ENCODE measurements around the gene MBP. TPM values are rescaled to one million over a fixed set of nuclear protein-coding genes. Genes with fewer than 3 reads are reported as not detected.

MBP gene
- total and polyA plus RNA-seq, 10 of the 15 experiments (the other 5 are each of a cell fraction or from before 2014, with no cell fraction given) = 12.2 to 67.8 (median 42.1) TPM

DNA sequence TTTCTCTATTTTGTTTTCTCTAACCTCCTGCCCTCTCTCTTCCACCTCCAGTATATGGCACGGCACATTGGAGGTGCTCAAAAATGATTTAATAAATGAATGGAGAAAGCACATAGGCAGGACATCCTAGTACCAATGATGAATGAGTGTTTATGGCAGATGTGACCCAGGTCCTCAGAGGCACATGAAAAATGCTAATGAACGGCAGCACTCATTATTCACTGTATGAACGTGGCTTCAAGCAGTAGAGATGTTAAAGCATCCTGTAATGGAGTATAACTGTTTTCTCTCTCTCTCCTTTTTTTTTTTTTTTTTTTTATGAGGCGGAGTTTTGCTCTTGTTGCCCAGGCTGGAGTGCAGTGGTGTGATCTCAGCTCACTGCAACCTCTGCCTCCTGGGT is 72.4 kb downstream of the MBP start (continued):
- TF ChIP-seq BACH1 (IDR thresholded peaks at IDR 0.05; ENCODE audit: borderline replicate concordance) (no peak), NFYA (IDR thresholded peaks at IDR 0.05; ENCODE audit: borderline replicate concordance, low read depth, low read length) (no peak), MEF2B (IDR thresholded peaks at IDR 0.05; ENCODE audit: partially characterized antibody, poor library complexity, severe bottlenecking) (no peak), STAT3 (IDR thresholded peaks at IDR 0.05; ENCODE audit: low read depth, low read length) (no peak), BMI1 (IDR thresholded peaks at IDR 0.05; ENCODE audit: borderline replicate concordance) (no peak), WRNIP1 (IDR thresholded peaks at IDR 0.05; ENCODE audit: borderline replicate concordance, low read depth, low read length) (no peak)

DNA sequence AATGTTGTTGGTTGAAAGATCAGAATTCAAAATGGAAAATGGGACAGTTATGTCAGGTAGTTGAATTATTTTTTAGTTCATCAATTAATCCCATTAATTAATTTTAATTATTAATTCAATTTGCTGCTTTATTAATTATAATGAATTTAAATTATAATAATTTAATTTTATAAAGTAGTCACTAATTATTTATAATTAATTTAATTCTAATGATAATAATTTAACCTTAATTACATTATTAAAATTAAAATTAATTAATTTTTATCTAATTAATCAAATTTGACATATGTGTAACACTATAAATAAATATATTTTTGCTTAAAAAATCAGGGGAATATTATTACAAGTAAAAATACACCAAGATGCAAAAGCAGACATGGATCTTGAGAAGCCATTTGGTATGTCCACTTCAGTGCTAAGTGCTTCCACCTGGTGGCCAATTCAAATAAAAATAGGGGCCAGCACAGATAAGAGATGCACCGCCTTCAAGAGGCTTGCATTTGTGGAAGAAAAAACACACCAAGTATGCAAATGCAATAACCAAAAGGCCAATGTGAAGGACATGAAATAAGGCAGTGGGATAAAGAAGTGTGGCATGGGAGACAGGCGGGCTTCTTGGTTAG is 73.2 kb downstream of the MBP start:
- peak; percentile 65 for TF ChIP-seq YY1 (IDR thresholded peaks at IDR 0.05; ENCODE audit: low read depth, low read length)
- TF ChIP-seq RFX5 (IDR thresholded peaks at IDR 0.05; ENCODE audit: low read depth, low read length) = no peak
- no peak for TF ChIP-seq ZNF24 (IDR thresholded peaks at IDR 0.05)
- TF ChIP-seq, protein P1, sequence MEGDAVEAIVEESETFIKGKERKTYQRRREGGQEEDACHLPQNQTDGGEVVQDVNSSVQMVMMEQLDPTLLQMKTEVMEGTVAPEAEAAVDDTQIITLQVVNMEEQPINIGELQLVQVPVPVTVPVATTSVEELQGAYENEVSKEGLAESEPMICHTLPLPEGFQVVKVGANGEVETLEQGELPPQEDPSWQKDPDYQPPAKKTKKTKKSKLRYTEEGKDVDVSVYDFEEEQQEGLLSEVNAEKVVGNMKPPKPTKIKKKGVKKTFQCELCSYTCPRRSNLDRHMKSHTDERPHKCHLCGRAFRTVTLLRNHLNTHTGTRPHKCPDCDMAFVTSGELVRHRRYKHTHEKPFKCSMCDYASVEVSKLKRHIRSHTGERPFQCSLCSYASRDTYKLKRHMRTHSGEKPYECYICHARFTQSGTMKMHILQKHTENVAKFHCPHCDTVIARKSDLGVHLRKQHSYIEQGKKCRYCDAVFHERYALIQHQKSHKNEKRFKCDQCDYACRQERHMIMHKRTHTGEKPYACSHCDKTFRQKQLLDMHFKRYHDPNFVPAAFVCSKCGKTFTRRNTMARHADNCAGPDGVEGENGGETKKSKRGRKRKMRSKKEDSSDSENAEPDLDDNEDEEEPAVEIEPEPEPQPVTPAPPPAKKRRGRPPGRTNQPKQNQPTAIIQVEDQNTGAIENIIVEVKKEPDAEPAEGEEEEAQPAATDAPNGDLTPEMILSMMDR (IDR thresholded peaks at IDR 0.05 in 2 of 3, conservative IDR thresholded peaks at IDR 0.05 in 1 of 3; ENCODE audit: control insufficient read depth in 2 of 3, extremely low read depth in 1 of 3, insufficient read depth in 1 of 3, low read depth in 3 of 3, low read length in 3 of 3) = peak; percentile 39 to 52 (median 44); a peak in 4 of 6 replicates
- peak; percentile 48 for TF ChIP-seq RAD21 (IDR thresholded peaks at IDR 0.05; ENCODE audit: insufficient read depth, low read depth, low read length)
- TF ChIP-seq, protein P2, sequence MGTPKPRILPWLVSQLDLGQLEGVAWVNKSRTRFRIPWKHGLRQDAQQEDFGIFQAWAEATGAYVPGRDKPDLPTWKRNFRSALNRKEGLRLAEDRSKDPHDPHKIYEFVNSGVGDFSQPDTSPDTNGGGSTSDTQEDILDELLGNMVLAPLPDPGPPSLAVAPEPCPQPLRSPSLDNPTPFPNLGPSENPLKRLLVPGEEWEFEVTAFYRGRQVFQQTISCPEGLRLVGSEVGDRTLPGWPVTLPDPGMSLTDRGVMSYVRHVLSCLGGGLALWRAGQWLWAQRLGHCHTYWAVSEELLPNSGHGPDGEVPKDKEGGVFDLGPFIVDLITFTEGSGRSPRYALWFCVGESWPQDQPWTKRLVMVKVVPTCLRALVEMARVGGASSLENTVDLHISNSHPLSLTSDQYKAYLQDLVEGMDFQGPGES (IDR thresholded peaks at IDR 0.05) = no peak
- TF ChIP-seq SMC3 (IDR thresholded peaks at IDR 0.05; ENCODE audit: borderline replicate concordance, low read length) = peak; percentile 41; the same call in 1 of the 2 replicates
- no peak for TF ChIP-seq ZZZ3 (IDR thresholded peaks at IDR 0.05; ENCODE audit: control insufficient read depth, insufficient read length, low read depth)
- no TSS peak for BruUV-seq (replicated peaks)
- ChIA-PET CTCF (interaction anchor here (1.2 to 1.4 kb wide), 2 partner anchors 49 to 59 kb away, joined by 3 to 4 read pairs; no protein-coding TSS in a partner anchor), SMC1A (ENCODE audit: uncharacterized antibody, unreplicated experiment) (interaction anchor here (1.0 to 1.1 kb wide), 4 partner anchors 59 to 96 kb away, joined by 3 to 4 read pairs (median 3); no protein-coding TSS in a partner anchor), RAD21 (ENCODE audit: unreplicated experiment) (no interaction called here), POLR2A (no interaction called here)
- Histone ChIP-seq H3K27me3 (replicated peaks in 1 of 2; ENCODE audit: control insufficient read depth in 2 of 2, insufficient read depth in 2 of 2, low read length in 1 of 2) (no peaks in the 10 kb centered on the region), H3K4me3 (no peak overlapping the region), H3K9me3 (replicated peaks; ENCODE audit: control insufficient read depth, insufficient read depth, low read length) (no peaks in the 10 kb centered on the region), H3K9ac (ENCODE audit: control insufficient read depth, insufficient read depth, low read length) (no peak overlapping the region), H4K20me1 (ENCODE audit: control insufficient read depth, insufficient read depth) (no peaks in the 10 kb centered on the region), H3K36me3 (ENCODE audit: control insufficient read depth in 2 of 2, insufficient read depth in 2 of 2, low read length in 1 of 2) (peaks cover 14 to 19% of the 10 kb centered on the region in 2 experiments; a peak in 3 of 4 replicates), H3K79me2 (ENCODE audit: control insufficient read depth, insufficient read depth, low read length) (peaks cover 21% of the 10 kb centered on the region), H3K27ac (ENCODE audit: control insufficient read depth, insufficient read depth) (no peak overlapping the region), H3K4me1 (ENCODE audit: control insufficient read depth, insufficient read depth, low read length) (peaks cover 64% of the 10 kb centered on the region), H2AFZ (ENCODE audit: control insufficient read depth, low read depth, low read length) (no peak overlapping the region), H3K4me2 (ENCODE audit: control insufficient read depth, insufficient read depth) (no peak overlapping the region)
- no peak for FAIRE-seq
- intact Hi-C loops (cut with micrococcal nuclease; ENCODE audit: unreplicated experiment) (loop anchor here (5.0 kb wide), 1 partner anchor 237 kb away; the partner anchor contains the start of gene ZNF236), in situ Hi-C loops (cut with MboI) (no loop called here)
- no peak for ATAC-seq
- DNase-seq (ENCODE audit: low read depth, low spot score) = no peak
- 67% methylated on average over 2 of the region's 2 CpGs for WGBS (ENCODE audit: insufficient coverage, insufficient replicate concordance, low lambda C conversion rate, missing lambda C conversion rate)

Measured in GM12878 (cell line).